B cell (primary cell): ENCODE results near the gene SNX24. TPM values are rescaled to one million over a fixed set of nuclear protein-coding genes. Genes with fewer than 3 reads are reported as not detected.
"Not testable (repeated sequence)": the region's sequence is repeated elsewhere in the genome, so short reads cannot be mapped to it uniquely, and the experiment has no call there.

ENCODE experiments used
- ATAC-seq: fragments of 200-7000 bp; cut with Tn5 transposase; one replicate; pipeline ENCODE4 v1.10.0; 2021; ENCODE audit warnings: low read depth, mild to moderate bottlenecking, moderate number of reproducible peaks, moderate library complexity
- CTCF ChIA-PET: fragments of 350-600 bp; sonication (Branson Sonifier 250); formaldehyde crosslinking; loops from one replicate; lab custom pipeline; 2021; ENCODE audit warnings: antibody characterized with exemption, inconsistent platforms; lab: Charles Lee
- POLR2A ChIA-PET: fragments of 350-600 bp; sonication (Branson Sonifier 250); formaldehyde crosslinking; loops from one replicate; lab custom pipeline; 2021; ENCODE audit warnings: antibody characterized with exemption; lab: Charles Lee
- DNase-seq: peaks from one replicate; pipeline ENCODE4 v3.0.0; 2013
- H2AFZ ChIP-seq: 2 replicates; pipeline ENCODE4 v1.6.1; 2012; ENCODE audit warnings: mild to moderate bottlenecking, low read depth, low read length; ENCODE audit not compliant: insufficient read depth, poor library complexity, severe bottlenecking
- H3K27ac ChIP-seq, 2 donors: 1 replicate in 1 of 2; 2 replicates in 1 of 2; pipeline ENCODE4 v1.5.1; 2012 to 2013; ENCODE audit warnings: low read length in 2 of 2, mild to moderate bottlenecking in 2 of 2, moderate library complexity in 1 of 2
- H3K27me3 ChIP-seq, 4 experiments: fragments of 200-600 bp in 1 of 4; sonication (generic) in 1 of 4; replicated peaks in 1 of 4; 1 replicate in 2 of 4; 2 replicates in 2 of 4; pipeline versions ENCODE4 v1.6.1 to v1.7.0; 2013 to 2016; ENCODE audit warnings: low read length in 3 of 4, mild to moderate bottlenecking in 2 of 4, mixed read lengths in 1 of 4, moderate library complexity in 1 of 4; ENCODE audit not compliant: insufficient read depth in 4 of 4, control insufficient read depth in 3 of 4; ENCODE audit errors: control extremely low read depth in 1 of 4
- H3K36me3 ChIP-seq, 2 experiments: replicated peaks in 1 of 2; 1 replicate in 1 of 2; 2 replicates in 1 of 2; pipeline versions ENCODE4 v1.6.1 to v1.7.1; 2013; ENCODE audit warnings: low read length in 1 of 2; ENCODE audit not compliant: insufficient read depth in 2 of 2, control insufficient read depth in 1 of 2; ENCODE audit errors: control extremely low read depth in 1 of 2, extremely low read depth in 1 of 2
- H3K4me1 ChIP-seq, 2 donors: fragments of 200-600 bp in 1 of 2; sonication (generic) in 1 of 2; 1 replicate in 1 of 2; 2 replicates in 1 of 2; pipeline versions ENCODE4 v1.5.1 to v1.6.1; 2013 to 2017; ENCODE audit warnings: low read length in 2 of 2; ENCODE audit not compliant: control insufficient read depth in 2 of 2, insufficient read depth in 2 of 2
- H3K4me2 ChIP-seq: replicated peaks from 2 replicates; pipeline ENCODE3; 2012; ENCODE audit warnings: mild to moderate bottlenecking, low read depth, low read length; ENCODE audit not compliant: poor library complexity, severe bottlenecking
- H3K4me3 ChIP-seq, 5 experiments: fragments of 200-600 bp in 1 of 5; sonication (generic) in 1 of 5; 1 replicate in 3 of 5; 2 replicates in 2 of 5; pipeline versions ENCODE4 v1.5.1 to v1.7.0; 2011 to 2016; ENCODE audit warnings: low read length in 4 of 5, mild to moderate bottlenecking in 4 of 5, low read depth in 2 of 5, control low read depth in 1 of 5, moderate library complexity in 1 of 5; ENCODE audit not compliant: insufficient read depth in 1 of 5; ENCODE audit errors: control extremely low read depth in 1 of 5, extremely low read depth in 1 of 5
- H3K79me2 ChIP-seq: fragments of 200-600 bp; sonication (generic); one replicate; pipeline ENCODE4 v1.6.0; 2016; ENCODE audit warnings: low read length; ENCODE audit not compliant: control insufficient read depth, insufficient read depth
- H3K9ac ChIP-seq: fragments of 200-600 bp; sonication (generic); 2 replicates; pipeline ENCODE4 v1.6.1; 2017; ENCODE audit warnings: mild to moderate bottlenecking, low read length, moderate library complexity
- H3K9me3 ChIP-seq, 3 donors: one replicate each; pipeline versions ENCODE4 v1.6.1 to v1.7.1; 2013; ENCODE audit warnings: low read length in 2 of 3; ENCODE audit not compliant: control insufficient read depth in 2 of 3, insufficient read depth in 1 of 3; ENCODE audit errors: control extremely low read depth in 1 of 3
- H4K20me1 ChIP-seq: 2 replicates; pipeline ENCODE4 v1.6.0; 2012; ENCODE audit warnings: mild to moderate bottlenecking, low read length; ENCODE audit not compliant: insufficient read depth, control insufficient read depth, poor library complexity, severe bottlenecking
- H3K27ac Mint-ChIP-seq: one replicate; pipeline ENCODE4 v1.8.0; 2021; ENCODE audit warnings: mixed read lengths
- H3K27me3 Mint-ChIP-seq: one replicate; pipeline ENCODE4 v1.8.0; 2021; ENCODE audit warnings: mixed read lengths
- H3K4me1 Mint-ChIP-seq: one replicate; pipeline ENCODE4 v1.8.0; 2021; ENCODE audit warnings: mixed read lengths
- H3K4me3 Mint-ChIP-seq: one replicate; pipeline ENCODE4 v1.8.0; 2021; ENCODE audit warnings: mixed read lengths
- H3K9me3 Mint-ChIP-seq: one replicate; pipeline ENCODE4 v1.8.0; 2022; ENCODE audit warnings: mixed read lengths; ENCODE audit not compliant: insufficient read depth
- EZH2 ChIP-seq: IDR thresholded peaks from 2 replicates; pipeline ENCODE4 v1.6.1; 2012; ENCODE audit warnings: borderline replicate concordance, low read depth, mild to moderate bottlenecking, moderate library complexity, low read length; ENCODE audit not compliant: insufficient read depth, poor library complexity, severe bottlenecking
- WGBS: methylation state at CpG from one replicate; pipeline ENCODE4 v1.1.5; 2013; ENCODE audit warnings: missing lambda C conversion rate; ENCODE audit not compliant: insufficient coverage; 5-methylcytosine and 5-hydroxymethylcytosine counted together
- intact Hi-C: fragments of 100-400 bp; cut with micrococcal nuclease; formaldehyde crosslinking; loops from one replicate; pipeline ENCODE4 v1.10.0; 2022
- polyA plus RNA-seq: library from polyadenylated mRNA; depleted of rRNA; stranded (reverse); fragments of >200 nt; gene quantifications from 2 replicates; pipeline ENCODE4 v1.2.3, GENCODE V29; 2012
- total RNA-seq, 2 donors: library from RNA; stranded (reverse); fragments of 120-200 nt in 1 of 2; gene quantifications; 1 replicate in 1 of 2; 2 replicates in 1 of 2; pipeline versions ENCODE4 v1.2.3 to v1.2.4, GENCODE V29; 2013 to 2022
- TF ChIP-seq, protein P1 (sequence below): fragments of 200-600 bp; IDR thresholded peaks from one replicate; pipeline ENCODE4 v1.8.0; 2022; ENCODE audit warnings: antibody characterized with exemption, mild to moderate bottlenecking

Gene SNX24
- total and polyA plus RNA-seq, 2 donors (not counting 1 experiment from before 2014, with no cell fraction given): 1.1 to 9.3 TPM

DNA sequence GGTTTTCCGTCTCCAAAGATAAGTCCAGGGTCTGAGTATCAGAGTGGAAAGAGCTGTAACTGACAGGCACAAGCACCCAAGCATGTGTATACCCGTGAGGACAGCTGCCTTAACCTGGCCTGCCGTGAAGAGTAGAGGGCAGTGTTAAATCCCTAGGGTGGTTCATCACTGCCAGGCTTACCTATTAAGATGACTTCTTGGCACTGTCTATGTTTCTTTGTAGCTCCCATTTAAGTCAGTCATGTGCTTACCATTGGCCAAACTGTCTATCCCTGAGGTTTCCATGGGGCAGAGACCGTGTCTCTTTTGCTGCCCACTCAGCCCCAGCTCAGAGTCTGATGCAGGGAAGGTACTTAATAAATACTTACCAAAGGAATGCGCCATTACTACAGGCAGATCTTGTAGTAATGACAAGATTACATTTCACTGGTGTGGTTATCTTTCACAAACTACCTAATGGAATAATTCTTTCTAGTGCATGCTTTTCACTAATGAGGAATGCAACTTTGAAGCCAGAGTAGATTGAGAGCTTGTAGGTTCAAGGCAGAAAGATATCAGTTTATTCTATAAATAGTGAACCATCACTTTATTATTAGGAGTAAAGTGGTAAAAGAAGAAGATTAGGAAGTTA, 64.2 kb downstream of the SNX24 start:
- Histone ChIP-seq H3K27me3 (no peaks in the 10 kb centered on the region), H3K36me3 (no peaks in the 10 kb centered on the region), H2AFZ (no peak overlapping the region), H4K20me1 (no peaks in the 10 kb centered on the region), H3K4me2 (no peak overlapping the region), H3K79me2 (no peaks in the 10 kb centered on the region), H3K9me3 (peaks cover 0 to 4% (median 0%) of the 10 kb centered on the region in 3 donors), H3K9ac (no peak overlapping the region), H3K4me1 (no peaks in the 10 kb centered on the region), H3K27ac (no peak overlapping the region), H3K4me3 (no peak overlapping the region)
- DNase-seq (no peak), ATAC-seq (no peak)
- CTCF ChIA-PET: no interaction called here
- Mint-ChIP-seq H3K4me1 (no peaks in the 10 kb centered on the region), H3K27ac (no peak overlapping the region), H3K27me3 (no peaks in the 10 kb centered on the region), H3K4me3 (no peak overlapping the region), H3K9me3 (no peaks in the 10 kb centered on the region)
- POLR2A ChIA-PET: no interaction called here
- WGBS: 92% methylated on average over 3 of the region's 5 CpGs
- intact Hi-C loops: no loop called here
- TF ChIP-seq, protein P1, sequence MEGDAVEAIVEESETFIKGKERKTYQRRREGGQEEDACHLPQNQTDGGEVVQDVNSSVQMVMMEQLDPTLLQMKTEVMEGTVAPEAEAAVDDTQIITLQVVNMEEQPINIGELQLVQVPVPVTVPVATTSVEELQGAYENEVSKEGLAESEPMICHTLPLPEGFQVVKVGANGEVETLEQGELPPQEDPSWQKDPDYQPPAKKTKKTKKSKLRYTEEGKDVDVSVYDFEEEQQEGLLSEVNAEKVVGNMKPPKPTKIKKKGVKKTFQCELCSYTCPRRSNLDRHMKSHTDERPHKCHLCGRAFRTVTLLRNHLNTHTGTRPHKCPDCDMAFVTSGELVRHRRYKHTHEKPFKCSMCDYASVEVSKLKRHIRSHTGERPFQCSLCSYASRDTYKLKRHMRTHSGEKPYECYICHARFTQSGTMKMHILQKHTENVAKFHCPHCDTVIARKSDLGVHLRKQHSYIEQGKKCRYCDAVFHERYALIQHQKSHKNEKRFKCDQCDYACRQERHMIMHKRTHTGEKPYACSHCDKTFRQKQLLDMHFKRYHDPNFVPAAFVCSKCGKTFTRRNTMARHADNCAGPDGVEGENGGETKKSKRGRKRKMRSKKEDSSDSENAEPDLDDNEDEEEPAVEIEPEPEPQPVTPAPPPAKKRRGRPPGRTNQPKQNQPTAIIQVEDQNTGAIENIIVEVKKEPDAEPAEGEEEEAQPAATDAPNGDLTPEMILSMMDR: no peak
- TF ChIP-seq EZH2: no peak

DNA sequence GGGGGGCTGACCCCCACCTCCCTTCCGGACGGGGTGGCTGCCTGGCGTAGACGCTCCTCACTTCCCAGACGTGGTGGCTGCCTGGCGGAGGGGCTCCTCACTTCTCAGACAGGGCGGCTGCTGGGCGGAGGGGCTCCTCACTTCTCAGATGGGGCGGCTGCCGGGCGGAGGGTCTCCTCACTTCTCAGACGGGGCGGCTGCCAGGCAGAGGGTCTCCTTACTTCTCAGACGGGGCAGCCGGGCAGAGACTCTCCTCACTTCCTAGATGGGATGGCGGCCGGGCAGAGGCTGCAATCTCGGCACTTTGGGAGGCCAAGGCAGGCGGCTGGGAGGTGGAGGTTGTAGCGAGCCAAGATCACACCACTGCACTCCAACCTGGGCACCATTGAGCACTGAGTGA, 68.0 kb downstream of the SNX24 start:
- H3K9ac ChIP-seq, POLR2A ChIA-PET, H3K9me3 Mint-ChIP-seq, H3K27ac ChIP-seq, H3K4me3 ChIP-seq, H3K27ac Mint-ChIP-seq, H3K27me3 ChIP-seq, ATAC-seq, H3K4me1 ChIP-seq, intact Hi-C loops, DNase-seq, H3K4me3 Mint-ChIP-seq, H3K79me2 ChIP-seq, H3K4me1 Mint-ChIP-seq, CTCF ChIA-PET, H3K4me2 ChIP-seq, H2AFZ ChIP-seq, H3K9me3 ChIP-seq, H4K20me1 ChIP-seq, H3K36me3 ChIP-seq, H3K27me3 Mint-ChIP-seq: not testable (repeated sequence)
- WGBS: 100% methylated on average over 8 of the region's 20 CpGs
